CD14-positive monocyte (primary cell): Measurements from ENCODE around the gene THSD7B. TPM values are rescaled to one million over a fixed set of nuclear protein-coding genes. Genes with fewer than 3 reads are reported as not detected.

Experiments used
- DNase-seq, 3 donors: peaks; one replicate each; pipeline ENCODE4 v3.0.0-alpha.2; 2011 to 2022
- H2AFZ ChIP-seq: 2 replicates; pipeline ENCODE4 v1.6.0; 2012; ENCODE audit warnings: mild to moderate bottlenecking, low read depth, low read length, inconsistent platforms; ENCODE audit not compliant: insufficient read depth, poor library complexity, severe bottlenecking
- H3K27ac ChIP-seq, 2 donors: 1 replicate in 1 of 2; 2 replicates in 1 of 2; pipeline ENCODE4 v1.5.1; 2012 to 2013; ENCODE audit warnings: low read length in 2 of 2, control low read depth in 1 of 2, inconsistent platforms in 1 of 2, low read depth in 1 of 2, mild to moderate bottlenecking in 1 of 2
- H3K27me3 ChIP-seq, 2 donors: one replicate each; pipeline versions ENCODE4 v1.6.0 to v1.6.1; 2011 to 2013; ENCODE audit warnings: low read length in 2 of 2; ENCODE audit not compliant: control insufficient read depth in 2 of 2, insufficient read depth in 2 of 2
- H3K36me3 ChIP-seq, 2 donors: replicated peaks in 1 of 2; 1 replicate in 1 of 2; 2 replicates in 1 of 2; pipeline versions ENCODE4 v1.5.1 to v1.6.1; 2012 to 2013; ENCODE audit warnings: low read length in 2 of 2, control low read depth in 1 of 2, inconsistent platforms in 1 of 2, mild to moderate bottlenecking in 1 of 2; ENCODE audit not compliant: insufficient read depth in 2 of 2, control insufficient read depth in 1 of 2
- H3K4me1 ChIP-seq, 2 donors: 1 replicate in 1 of 2; 2 replicates in 1 of 2; pipeline versions ENCODE4 v1.5.1 to v1.6.1; 2012 to 2013; ENCODE audit warnings: low read length in 2 of 2, control low read depth in 1 of 2, inconsistent platforms in 1 of 2, mild to moderate bottlenecking in 1 of 2, moderate library complexity in 1 of 2; ENCODE audit not compliant: insufficient read depth in 2 of 2, control insufficient read depth in 1 of 2
- H3K4me2 ChIP-seq: replicated peaks from 2 replicates; pipeline ENCODE3; 2012; ENCODE audit warnings: low read length, moderate library complexity, mild to moderate bottlenecking; ENCODE audit not compliant: poor library complexity, severe bottlenecking; ENCODE audit errors: extremely low read depth
- H3K4me3 ChIP-seq, 3 experiments: fragments of 200-600 bp in 1 of 3; sonication (generic) in 1 of 3; replicated peaks in 1 of 3; 1 replicate in 2 of 3; 2 replicates in 1 of 3; pipeline ENCODE4 v1.5.1; 2011 to 2013; ENCODE audit warnings: low read length in 3 of 3, mild to moderate bottlenecking in 3 of 3, control low read depth in 2 of 3, low read depth in 2 of 3, inconsistent platforms in 1 of 3, moderate library complexity in 1 of 3
- H3K79me2 ChIP-seq: 2 replicates; pipeline ENCODE4 v1.6.0; 2012; ENCODE audit warnings: mild to moderate bottlenecking, control low read depth, inconsistent platforms, low read length, moderate library complexity; ENCODE audit not compliant: insufficient read depth
- H3K9ac ChIP-seq: 2 replicates; pipeline ENCODE4 v1.6.0; 2017; ENCODE audit warnings: low read length, mild to moderate bottlenecking; ENCODE audit not compliant: insufficient read depth, poor library complexity, severe bottlenecking
- H3K9me3 ChIP-seq, 2 donors: replicated peaks in 1 of 2; 1 replicate in 1 of 2; 2 replicates in 1 of 2; pipeline versions ENCODE4 v1.5.1 to v1.6.1; 2012 to 2013; ENCODE audit warnings: low read length in 2 of 2, control low read depth in 1 of 2; ENCODE audit not compliant: control insufficient read depth in 1 of 2, insufficient read depth in 1 of 2
- H4K20me1 ChIP-seq: 2 replicates; pipeline ENCODE4 v1.6.0; 2012; ENCODE audit warnings: mild to moderate bottlenecking, low read length, control low read depth, moderate library complexity; ENCODE audit not compliant: insufficient read depth
- H3K27ac Mint-ChIP-seq, 7 donors: one replicate each; pipeline ENCODE4 v1.8.0; 2020; ENCODE audit warnings: mild to moderate bottlenecking in 7 of 7, mixed read lengths in 7 of 7, moderate library complexity in 6 of 7, inconsistent platforms in 2 of 7
- H3K27me3 Mint-ChIP-seq, 3 donors: one replicate each; pipeline ENCODE4 v1.8.0; 2021 to 2022; ENCODE audit warnings: low read depth in 3 of 3, mild to moderate bottlenecking in 3 of 3, mixed read lengths in 3 of 3, moderate library complexity in 3 of 3, inconsistent platforms in 1 of 3
- H3K36me3 Mint-ChIP-seq, 2 donors: one replicate each; pipeline ENCODE4 v1.8.0; 2020; ENCODE audit warnings: mixed read lengths in 2 of 2, inconsistent platforms in 1 of 2, mild to moderate bottlenecking in 1 of 2
- H3K4me1 Mint-ChIP-seq: one replicate; pipeline ENCODE4 v1.8.0; 2020; ENCODE audit warnings: mild to moderate bottlenecking, mixed read lengths
- H3K4me3 Mint-ChIP-seq, 2 donors: one replicate each; pipeline ENCODE4 v1.8.0; 2020; ENCODE audit warnings: mild to moderate bottlenecking in 2 of 2, mixed read lengths in 2 of 2, moderate library complexity in 1 of 2
- H3K9me3 Mint-ChIP-seq, 7 donors: one replicate each; pipeline ENCODE4 v1.8.0; 2020 to 2022; ENCODE audit warnings: mixed read lengths in 7 of 7, mild to moderate bottlenecking in 6 of 7, moderate library complexity in 6 of 7, inconsistent platforms in 2 of 7
- CTCF ChIP-seq: fragments of 200-600 bp; IDR thresholded peaks from one replicate; pipeline ENCODE4 v1.8.0; 2022; ENCODE audit warnings: antibody characterized with exemption, mild to moderate bottlenecking
- WGBS: methylation state at CpG from one replicate; pipeline ENCODE4 v1.1.5; 2013; ENCODE audit warnings: missing lambda C conversion rate; ENCODE audit not compliant: insufficient coverage; 5-methylcytosine and 5-hydroxymethylcytosine counted together
- intact Hi-C, 2 donors: fragments of 100-400 bp; cut with micrococcal nuclease; formaldehyde crosslinking; loops; one replicate each; pipeline versions ENCODE4 v1.15.0 to v1.15.1; 2023
- polyA plus RNA-seq, 3 donors: library from polyadenylated mRNA; depleted of rRNA in 1 of 3; unstranded in 2 of 3; stranded (reverse) in 1 of 3; fragments of 300-500 nt in 2 of 3; fragments of >200 nt in 1 of 3; fragmentation: Illumina TruSeq in 2 of 3; gene quantifications; 1 replicate in 2 of 3; 2 replicates in 1 of 3; pipeline ENCODE4 v1.2.3, GENCODE V29; 2012 to 2021

THSD7B gene
- polyA plus RNA-seq, 3 donors, result not detected

GRCh38 chr2:136917411-136917881 lies 152.1 kb downstream of the THSD7B start:
- 87% methylated on average over 3 of the region's 5 CpGs for WGBS

GRCh38 chr2:136919682-136920081 lies 154.3 kb downstream of the THSD7B start:
- Histone ChIP-seq H3K4me1 (no peaks in the 10 kb centered on the region), H3K9ac (no peak overlapping the region), H3K36me3 (no peaks in the 10 kb centered on the region), H3K9me3 (peaks cover 0 to 16% of the 10 kb centered on the region in 2 donors), H3K4me3 (no peak overlapping the region), H3K27ac (no peak overlapping the region), H3K4me2 (no peak overlapping the region), H3K79me2 (no peaks in the 10 kb centered on the region), H4K20me1 (no peaks in the 10 kb centered on the region), H3K27me3 (no peaks in the 10 kb centered on the region), H2AFZ (no peak overlapping the region)
- Mint-ChIP-seq H3K36me3 (no peaks in the 10 kb centered on the region), H3K4me3 (no peak overlapping the region), H3K4me1 (no peaks in the 10 kb centered on the region), H3K9me3 (peaks cover 0 to 11% (median under 1%) of the 10 kb centered on the region in 7 donors), H3K27ac (no peak overlapping the region), H3K27me3 (peaks cover 0 to 2% (median 0%) of the 10 kb centered on the region in 3 donors)
- intact Hi-C loops, result no loop called here
- TF ChIP-seq CTCF, result no peak
- no peak for DNase-seq
- WGBS, result 97% methylated on average over 4 of the region's 4 CpGs

More at GRCh38 chr2:136917411-136917881, 152.1 kb downstream of the THSD7B start:
- Histone ChIP-seq H3K9ac (no peak overlapping the region), H3K36me3 (no peaks in the 10 kb centered on the region), H4K20me1 (no peaks in the 10 kb centered on the region), H3K79me2 (no peaks in the 10 kb centered on the region), H3K4me3 (no peak overlapping the region), H3K4me2 (no peak overlapping the region), H3K9me3 (peaks cover 0 to 23% of the 10 kb centered on the region in 2 donors), H3K27me3 (no peaks in the 10 kb centered on the region), H3K4me1 (no peaks in the 10 kb centered on the region), H2AFZ (no peak overlapping the region), H3K27ac (no peak overlapping the region)
- no peak for DNase-seq
- intact Hi-C loops, result no loop called here
- H3K36me3 Mint-ChIP-seq, result no peaks in the 10 kb centered on the region
- H3K4me1 Mint-ChIP-seq, result no peaks in the 10 kb centered on the region
- no peak for TF ChIP-seq CTCF
- peaks cover 0 to 2% (median 0%) of the 10 kb centered on the region in 3 donors for H3K27me3 Mint-ChIP-seq
- H3K27ac Mint-ChIP-seq, result no peak overlapping the region
- peaks cover 0 to 11% (median 4%) of the 10 kb centered on the region in 7 donors for H3K9me3 Mint-ChIP-seq
- H3K4me3 Mint-ChIP-seq, result no peak overlapping the region
